Spinal cord (tissue), 10 donors: Measurements from ENCODE around the gene KIF1A. TPM values are rescaled to one million over a fixed set of nuclear protein-coding genes. Genes with fewer than 3 reads are reported as not detected.
A peak's percentile ranks its signal among the peaks of the same experiment; 100 is the strongest.

ENCODE experiments used
- DNase-seq, 6 donors: peaks; one replicate each; pipeline versions ENCODE4 v3.0.0 to v3.0.0-alpha.2; 2013 to 2015; ENCODE audit warnings: low spot score in 6 of 6, low read depth in 4 of 6
- H3K27ac ChIP-seq: one replicate; pipeline ENCODE4 v1.5.1; 2013; ENCODE audit warnings: low read depth, low read length, control low read depth
- H3K27me3 ChIP-seq: one replicate; pipeline ENCODE4 v1.6.1; 2013; ENCODE audit warnings: low read length; ENCODE audit not compliant: control insufficient read depth, insufficient read depth
- H3K36me3 ChIP-seq: one replicate; pipeline ENCODE4 v1.6.1; 2013; ENCODE audit warnings: low read length; ENCODE audit not compliant: control insufficient read depth, insufficient read depth
- H3K4me1 ChIP-seq: one replicate; pipeline ENCODE4 v1.6.1; 2013; ENCODE audit warnings: low read length; ENCODE audit not compliant: control insufficient read depth, insufficient read depth
- H3K4me3 ChIP-seq: one replicate; pipeline ENCODE4 v1.5.1; 2013; ENCODE audit warnings: low read depth, low read length, control low read depth
- H3K9me3 ChIP-seq: one replicate; pipeline ENCODE4 v1.6.1; 2013; ENCODE audit warnings: low read length; ENCODE audit not compliant: control insufficient read depth, insufficient read depth
- WGBS: methylation state at CpG from one replicate; pipeline ENCODE4 v1.1.5; 2013; ENCODE audit warnings: missing lambda C conversion rate; ENCODE audit not compliant: insufficient coverage; 5-methylcytosine and 5-hydroxymethylcytosine counted together
- long read RNA-seq, 4 donors: transcript quantifications; one replicate each; lab custom pipeline, GENCODE V29; 2026
- polyA plus RNA-seq, 2 donors: library from polyadenylated mRNA; unstranded; fragments of 120-200 nt; gene quantifications; one replicate each; pipeline ENCODE4 v1.2.1, GENCODE V29; 2013; ENCODE audit not compliant: insufficient read length in 2 of 2
- total RNA-seq, 2 donors: library from RNA; depleted of rRNA in 1 of 2; stranded (reverse); fragments of 120-200 nt in 1 of 2; fragments of >200 nt in 1 of 2; gene quantifications; one replicate each; pipeline versions ENCODE4 v1.2.3 to v1.2.4, GENCODE V29; 2013 to 2014
- donor health status: healthy.

The KIF1A gene, protein sequence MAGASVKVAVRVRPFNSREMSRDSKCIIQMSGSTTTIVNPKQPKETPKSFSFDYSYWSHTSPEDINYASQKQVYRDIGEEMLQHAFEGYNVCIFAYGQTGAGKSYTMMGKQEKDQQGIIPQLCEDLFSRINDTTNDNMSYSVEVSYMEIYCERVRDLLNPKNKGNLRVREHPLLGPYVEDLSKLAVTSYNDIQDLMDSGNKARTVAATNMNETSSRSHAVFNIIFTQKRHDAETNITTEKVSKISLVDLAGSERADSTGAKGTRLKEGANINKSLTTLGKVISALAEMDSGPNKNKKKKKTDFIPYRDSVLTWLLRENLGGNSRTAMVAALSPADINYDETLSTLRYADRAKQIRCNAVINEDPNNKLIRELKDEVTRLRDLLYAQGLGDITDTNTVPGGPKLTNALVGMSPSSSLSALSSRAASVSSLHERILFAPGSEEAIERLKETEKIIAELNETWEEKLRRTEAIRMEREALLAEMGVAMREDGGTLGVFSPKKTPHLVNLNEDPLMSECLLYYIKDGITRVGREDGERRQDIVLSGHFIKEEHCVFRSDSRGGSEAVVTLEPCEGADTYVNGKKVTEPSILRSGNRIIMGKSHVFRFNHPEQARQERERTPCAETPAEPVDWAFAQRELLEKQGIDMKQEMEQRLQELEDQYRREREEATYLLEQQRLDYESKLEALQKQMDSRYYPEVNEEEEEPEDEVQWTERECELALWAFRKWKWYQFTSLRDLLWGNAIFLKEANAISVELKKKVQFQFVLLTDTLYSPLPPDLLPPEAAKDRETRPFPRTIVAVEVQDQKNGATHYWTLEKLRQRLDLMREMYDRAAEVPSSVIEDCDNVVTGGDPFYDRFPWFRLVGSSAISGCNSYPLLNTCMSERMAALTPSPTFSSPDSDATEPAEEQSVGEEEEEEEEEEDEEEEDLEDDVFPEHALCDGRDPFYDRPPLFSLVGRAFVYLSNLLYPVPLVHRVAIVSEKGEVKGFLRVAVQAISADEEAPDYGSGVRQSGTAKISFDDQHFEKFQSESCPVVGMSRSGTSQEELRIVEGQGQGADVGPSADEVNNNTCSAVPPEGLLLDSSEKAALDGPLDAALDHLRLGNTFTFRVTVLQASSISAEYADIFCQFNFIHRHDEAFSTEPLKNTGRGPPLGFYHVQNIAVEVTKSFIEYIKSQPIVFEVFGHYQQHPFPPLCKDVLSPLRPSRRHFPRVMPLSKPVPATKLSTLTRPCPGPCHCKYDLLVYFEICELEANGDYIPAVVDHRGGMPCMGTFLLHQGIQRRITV (N-terminal part only)
- 100 to 1,000 TPM; 125 to 186 TPM for total RNA-seq
- 100 to 1,000 TPM; 449 to 519 TPM for polyA plus RNA-seq
- long read RNA-seq, donor 1, partial matches to known transcripts: 23 of 23 reads
- long read RNA-seq, donor 1, other reads (novel, unspliced or antisense): 0 of 23 reads
- long read RNA-seq, donor 2, full-length matches to known transcripts: 3 of 34 reads
- long read RNA-seq, donor 2, partial matches to known transcripts: 31 of 34 reads
- long read RNA-seq, donor 2, other reads (novel, unspliced or antisense): 0 of 34 reads
- long read RNA-seq, donor 3, partial matches to known transcripts: 44 of 46 reads
- long read RNA-seq, donor 3, other reads (novel, unspliced or antisense): 0 of 46 reads
- long read RNA-seq, donor 4: 0 reads

DNA sequence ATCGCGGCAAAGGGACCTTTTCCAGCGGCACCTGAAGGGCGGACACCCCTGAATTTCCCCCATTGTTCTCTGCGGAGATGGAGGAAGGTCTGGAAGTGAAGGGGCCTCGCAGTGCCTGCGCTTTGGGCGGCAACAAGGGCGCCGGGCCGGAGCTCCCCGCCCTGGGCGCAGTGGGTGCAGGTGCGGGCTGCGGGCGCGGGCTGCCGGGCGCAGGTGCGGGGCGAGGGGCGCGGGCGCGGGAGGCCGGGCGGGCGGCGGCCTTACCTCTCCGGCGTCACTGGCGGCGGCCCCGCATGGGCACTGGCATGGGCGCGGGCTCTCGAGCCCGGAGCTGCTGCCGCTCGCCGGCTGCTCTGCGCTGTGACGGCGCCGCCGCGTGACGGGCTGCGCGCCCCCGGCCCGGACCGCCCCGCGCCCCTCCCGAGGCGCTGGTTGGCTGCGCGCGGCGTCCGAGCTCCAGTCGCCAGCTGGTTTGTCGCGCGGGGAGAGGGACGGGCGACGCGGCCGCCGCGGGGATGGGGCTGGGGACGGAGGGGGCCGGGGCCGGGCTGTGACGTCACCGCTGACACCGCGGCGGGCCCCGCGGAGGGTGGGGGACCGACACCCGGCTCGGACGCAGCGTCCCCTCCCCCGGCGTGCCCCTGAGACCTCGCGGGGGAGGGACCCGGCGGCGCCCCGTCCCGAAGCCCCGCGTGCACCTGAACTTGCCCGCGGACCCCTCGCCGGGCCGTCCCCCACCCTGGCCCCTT, at the start of gene KIF1A:
KIF1A (minus strand) TSS at position 362 of the 749 bp plus-strand sequence. CDS start 22,467 bp downstream, outside the sequence.
- peak within 1 kb of the TSS; percentile 65 for H3K4me3 ChIP-seq
- H3K36me3 ChIP-seq: peaks cover 36% of the 10 kb centered on the region
- H3K27ac ChIP-seq: peak within 1 kb of the TSS; percentile 84
- no peaks in the 10 kb centered on the region for H3K9me3 ChIP-seq
- peaks cover 50% of the 10 kb centered on the region for H3K4me1 ChIP-seq
- under 1% methylated on average over 103 of the region's 104 CpGs for WGBS
- no peaks in the 10 kb centered on the region for H3K27me3 ChIP-seq
- DNase-seq: peak in 5 of 6 donors; percentile 84 to 98 (median 89)

DNA sequence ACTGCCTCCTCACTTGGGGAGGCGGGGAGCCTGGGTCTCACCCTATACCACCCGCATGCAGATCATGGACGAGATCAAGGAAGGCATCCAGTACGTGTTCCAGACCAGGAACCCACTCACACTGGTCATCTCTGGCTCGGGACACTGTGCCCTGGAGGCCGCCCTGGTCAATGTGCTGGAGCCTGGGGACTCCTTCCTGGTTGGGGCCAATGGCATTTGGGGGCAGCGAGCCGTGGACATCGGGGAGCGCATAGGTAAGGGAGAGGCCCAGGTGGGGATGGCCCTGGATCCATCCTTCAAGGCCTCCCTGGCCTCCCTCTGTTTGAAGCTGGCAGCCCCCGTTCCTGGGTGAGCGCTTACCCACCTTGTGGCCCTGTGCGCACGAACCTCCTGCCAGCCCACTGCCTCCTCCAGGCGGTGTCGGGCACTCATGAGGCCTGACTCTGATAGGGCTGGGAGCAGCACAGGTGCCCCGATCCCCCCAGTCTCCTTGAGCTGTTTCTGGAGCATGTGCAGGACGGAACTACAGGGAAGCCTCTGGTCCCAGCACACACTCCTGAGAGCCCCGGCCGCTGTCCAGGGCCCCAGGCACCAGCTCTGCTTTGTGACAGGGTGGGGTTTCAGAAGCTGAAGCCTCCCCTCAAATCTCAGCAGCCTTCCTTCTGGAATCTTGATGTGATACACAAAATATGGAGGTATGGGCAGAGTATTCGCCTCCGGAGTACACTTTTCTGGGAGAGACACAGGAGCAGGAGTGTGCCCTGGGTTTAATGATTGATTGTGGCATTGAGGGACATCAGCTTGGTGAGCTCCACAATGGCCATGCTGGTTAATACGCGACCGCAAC, 49.3 kb upstream of the KIF1A start:
- no peaks in the 10 kb centered on the region for H3K9me3 ChIP-seq
- H3K4me1 ChIP-seq: peaks cover 2% of the 10 kb centered on the region
- WGBS: 89% methylated on average over 23 of the region's 25 CpGs
- H3K36me3 ChIP-seq: no peaks in the 10 kb centered on the region
- DNase-seq: no peak
- H3K4me3 ChIP-seq: no peak overlapping the region
- H3K27me3 ChIP-seq: no peaks in the 10 kb centered on the region
- H3K27ac ChIP-seq: no peak overlapping the region

DNA sequence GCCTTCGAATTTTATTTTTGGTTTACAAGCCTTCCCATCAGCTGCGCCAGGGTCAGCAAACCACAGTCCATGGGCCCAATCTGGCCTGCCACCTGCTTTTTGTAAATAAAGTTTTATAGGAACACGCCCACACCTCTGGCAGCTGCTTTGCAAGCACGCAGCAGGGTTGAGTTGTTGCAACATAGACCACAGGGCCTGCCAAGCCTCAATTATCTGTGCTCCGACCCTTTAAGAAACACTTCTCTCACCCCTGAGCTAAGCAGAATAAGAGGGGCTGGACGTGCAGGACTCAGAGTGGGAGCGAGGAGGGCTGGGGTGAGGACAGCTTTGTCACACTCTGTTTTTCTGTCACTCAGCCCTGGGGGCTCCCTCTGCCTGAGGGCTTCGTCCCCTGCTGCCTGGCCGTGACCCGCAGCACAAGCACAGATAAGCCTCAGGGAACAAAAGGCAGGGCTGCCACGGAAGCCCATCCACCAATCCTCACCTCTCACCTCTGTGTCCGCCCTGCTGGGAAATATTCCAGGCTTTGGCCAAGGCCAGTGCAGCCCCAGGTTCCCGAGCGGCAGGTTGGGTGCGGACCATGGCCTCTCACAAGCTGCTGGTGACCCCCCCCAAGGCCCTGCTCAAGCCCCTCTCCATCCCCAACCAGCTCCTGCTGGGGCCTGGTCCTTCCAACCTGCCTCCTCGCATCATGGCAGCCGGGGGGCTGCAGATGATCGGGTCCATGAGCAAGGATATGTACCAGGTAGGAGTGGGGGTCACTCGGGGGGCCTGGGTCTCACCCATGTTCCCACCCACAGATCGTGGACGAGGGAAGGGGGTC, 48.5 kb upstream of the KIF1A start, which contains the start of gene AGXT:
AGXT (plus strand) TSS at position 539 of the 823 bp plus-strand sequence; CDS start at position 581, 42 bp downstream.
- Histone ChIP-seq H3K4me3 (no peak within 1 kb of the TSS), H3K27ac (no peak within 1 kb of the TSS), H3K36me3 (no peaks in the 10 kb centered on the region), H3K4me1 (no peaks in the 10 kb centered on the region), H3K27me3 (no peaks in the 10 kb centered on the region), H3K9me3 (no peaks in the 10 kb centered on the region)
- no peak for DNase-seq
- WGBS: 67% methylated on average over 18 of the region's 21 CpGs

DNA sequence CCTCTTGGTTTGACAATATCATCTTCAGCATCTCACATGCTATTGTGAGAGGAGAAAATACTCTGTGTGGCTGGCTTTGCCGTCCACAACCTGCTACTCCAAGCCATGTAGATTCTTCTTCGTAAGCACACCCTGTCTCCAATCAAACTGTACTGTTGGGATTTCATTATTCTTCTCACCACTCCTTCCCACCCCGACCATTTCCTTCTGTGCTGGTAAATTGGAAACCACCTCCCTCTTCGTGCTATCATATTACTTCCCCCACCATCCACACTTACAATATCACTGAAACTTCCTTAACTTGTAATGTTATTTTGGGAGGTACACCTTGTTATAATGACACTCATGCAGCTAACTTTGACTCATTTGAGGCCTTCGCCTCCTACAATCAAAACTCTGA, 45.4 kb upstream of the KIF1A start:
- WGBS: 87% methylated on average over 3 of the region's 5 CpGs
- Histone ChIP-seq H3K27me3 (no peaks in the 10 kb centered on the region), H3K27ac (no peak overlapping the region), H3K4me1 (no peaks in the 10 kb centered on the region), H3K36me3 (no peaks in the 10 kb centered on the region), H3K4me3 (no peak overlapping the region), H3K9me3 (no peaks in the 10 kb centered on the region)
- no peak for DNase-seq

DNA sequence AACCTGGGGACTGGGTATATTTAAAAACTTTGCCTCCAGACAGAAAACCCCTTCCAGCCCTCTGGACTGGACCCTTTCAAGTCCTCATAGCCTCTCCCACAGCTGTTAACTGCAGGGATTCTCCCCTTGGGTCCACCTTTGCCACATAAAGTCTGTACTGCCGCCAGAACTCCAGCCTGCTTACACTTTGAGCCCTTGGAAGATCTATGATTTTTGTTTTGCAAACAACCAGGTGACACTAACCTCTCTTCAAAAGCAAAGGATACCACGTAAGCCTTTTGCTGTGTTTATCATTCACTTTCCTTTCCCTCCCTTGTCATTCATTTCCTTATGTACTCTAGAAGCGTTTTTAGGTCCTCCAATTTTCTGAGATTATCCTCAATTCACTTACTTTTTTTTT, 44.5 kb upstream of the KIF1A start:
- Histone ChIP-seq H3K4me1 (no peaks in the 10 kb centered on the region), H3K9me3 (no peaks in the 10 kb centered on the region), H3K4me3 (no peak overlapping the region), H3K27me3 (no peaks in the 10 kb centered on the region), H3K27ac (no peak overlapping the region), H3K36me3 (no peaks in the 10 kb centered on the region)
- no peak for DNase-seq
- 62% methylated on average over 2 of the region's 3 CpGs for WGBS

DNA sequence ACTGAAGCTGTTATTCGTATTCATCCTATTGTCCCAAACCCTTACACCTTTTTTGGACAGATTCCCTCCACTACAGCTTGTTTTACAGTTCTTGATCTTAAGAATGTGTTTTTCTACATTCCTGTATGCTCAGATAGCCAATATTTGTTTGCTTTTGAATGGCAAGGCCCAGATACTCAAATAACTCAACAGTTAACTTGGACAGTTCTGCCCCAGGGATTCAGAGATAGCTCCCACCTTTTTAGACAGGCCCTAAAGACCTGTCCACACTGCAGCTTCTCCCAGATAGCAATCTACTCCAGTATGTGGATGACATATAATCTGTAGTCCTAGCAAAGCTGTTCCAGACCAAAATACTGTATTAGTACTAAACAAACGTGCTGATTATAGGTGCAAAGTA, 41.5 kb upstream of the KIF1A start:
- no peak for DNase-seq
- Histone ChIP-seq H3K27ac (no peak overlapping the region), H3K9me3 (no peaks in the 10 kb centered on the region), H3K4me1 (no peaks in the 10 kb centered on the region), H3K4me3 (no peak overlapping the region), H3K27me3 (no peaks in the 10 kb centered on the region), H3K36me3 (no peaks in the 10 kb centered on the region)
- WGBS: no CpG with 5 or more reads among the region's 2 CpGs

DNA sequence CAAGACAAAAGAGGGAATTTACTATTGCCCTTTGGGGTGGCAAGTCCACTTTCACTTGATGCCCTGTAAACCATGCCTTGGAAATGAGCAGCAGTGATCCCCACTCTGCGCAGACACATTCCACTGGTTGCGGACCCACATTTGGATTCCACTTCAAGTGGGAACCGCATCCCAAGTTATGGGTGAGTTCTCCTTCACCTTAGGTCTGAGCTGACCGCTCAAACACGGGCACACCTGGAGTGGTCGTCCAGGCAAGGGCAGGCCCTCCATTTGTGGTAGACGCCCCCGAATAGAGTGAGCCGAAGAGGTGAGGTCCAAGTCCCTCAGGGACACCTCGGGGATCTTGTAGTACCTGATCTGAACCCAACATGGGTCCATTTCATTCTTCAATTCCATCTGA, 38.9 kb upstream of the KIF1A start:
- Histone ChIP-seq H3K27me3 (no peaks in the 10 kb centered on the region), H3K9me3 (no peaks in the 10 kb centered on the region), H3K4me1 (no peaks in the 10 kb centered on the region), H3K4me3 (no peak overlapping the region), H3K36me3 (no peaks in the 10 kb centered on the region), H3K27ac (no peak overlapping the region)
- WGBS: 92% methylated on average over 10 of the region's 10 CpGs
- DNase-seq: no peak
